M059J (cell line): ENCODE measurements around the gene SEMA4D. TPM values are rescaled to one million over a fixed set of nuclear protein-coding genes. Genes with fewer than 3 reads are reported as not detected.

Experiments
- DNase-seq: peaks from one replicate; pipeline ENCODE4 v3.0.0-alpha.2; 2012; ENCODE audit warnings: low read depth
- total RNA-seq: library from RNA; depleted of rRNA; stranded (reverse); fragments of >200 nt; shearing (Covaris generic); gene quantifications from 2 replicates; pipeline ENCODE4 v1.2.3, GENCODE V29; 2014

The SEMA4D gene
- total RNA-seq, 1 experiment from 2014 or later, result 14.3 TPM

GRCh38 chr9:89431930-89432725, 65.8 kb downstream of the SEMA4D start:
- peak; percentile 58 for DNase-seq

GRCh38 chr9:89430995-89431394, 66.9 kb downstream of the SEMA4D start:
- peak; percentile 59 for DNase-seq

GRCh38 chr9:89428901-89429890, 68.7 kb downstream of the SEMA4D start:
- DNase-seq, result peak; percentile 29

- no peak for DNase-seq
Observed at GRCh38 chr9:89428222-89428761, 69.6 kb downstream of the SEMA4D start.

GRCh38 chr9:89427621-89428221, 70.2 kb downstream of the SEMA4D start:
- DNase-seq, result peak; percentile 76

- DNase-seq, result no peak
Observed at GRCh38 chr9:89426384-89426961, 71.4 kb downstream of the SEMA4D start.

- peak; percentile 83 for DNase-seq
Observed at GRCh38 chr9:89425921-89426383, 72.0 kb downstream of the SEMA4D start.

GRCh38 chr9:89425024-89425805, 72.7 kb downstream of the SEMA4D start:
- peak; percentile 68 for DNase-seq

GRCh38 chr9:89422151-89422975, 75.5 kb downstream of the SEMA4D start:
- peak; percentile 83 for DNase-seq

GRCh38 chr9:89421595-89421994, 76.3 kb downstream of the SEMA4D start:
- peak; percentile 52 for DNase-seq

GRCh38 chr9:89420397-89421178, 77.3 kb downstream of the SEMA4D start:
- DNase-seq, result no peak

GRCh38 chr9:89419978-89420394, 77.9 kb downstream of the SEMA4D start:
- DNase-seq, result no peak

GRCh38 chr9:89418882-89419640, 78.9 kb downstream of the SEMA4D start:
- DNase-seq, result no peak

- no peak for DNase-seq
Observed at GRCh38 chr9:89418474-89418845, 79.5 kb downstream of the SEMA4D start.

- DNase-seq, result no peak
Observed at GRCh38 chr9:89417832-89418473, 80.0 kb downstream of the SEMA4D start.

GRCh38 chr9:89414670-89415324, 83.1 kb downstream of the SEMA4D start:
- DNase-seq, result no peak
